Skeletal muscle tissue (tissue), 4 donors: ENCODE data around the gene EXD2. TPM values are rescaled to one million over a fixed set of nuclear protein-coding genes. Genes with fewer than 3 reads are reported as not detected.
A peak's percentile ranks its signal among the peaks of the same experiment; 100 is the strongest.
"Not testable (repeated sequence)": the region's sequence is repeated elsewhere in the genome, so short reads cannot be mapped to it uniquely, and the experiment has no call there.

Source experiments
- H3K27ac ChIP-seq: one replicate; pipeline ENCODE4 v1.7.0; 2013; ENCODE audit warnings: mild to moderate bottlenecking, low read depth, low read length, inconsistent platforms
- H3K27me3 ChIP-seq, 3 donors: one replicate each; pipeline ENCODE4 v1.7.0; 2013; ENCODE audit warnings: low read length in 3 of 3; ENCODE audit not compliant: control insufficient read depth in 3 of 3, insufficient read depth in 3 of 3
- H3K36me3 ChIP-seq, 3 donors: one replicate each; pipeline ENCODE4 v1.7.0; 2013; ENCODE audit warnings: low read length in 3 of 3; ENCODE audit not compliant: control insufficient read depth in 3 of 3, insufficient read depth in 3 of 3
- H3K4me1 ChIP-seq, 3 donors: one replicate each; pipeline ENCODE4 v1.7.0; 2013; ENCODE audit warnings: low read length in 3 of 3, mild to moderate bottlenecking in 3 of 3; ENCODE audit not compliant: control insufficient read depth in 3 of 3, insufficient read depth in 3 of 3
- H3K4me3 ChIP-seq, 3 donors: one replicate each; pipeline ENCODE4 v1.7.0; 2013; ENCODE audit warnings: low read length in 3 of 3
- H3K9ac ChIP-seq, 3 donors: one replicate each; pipeline ENCODE4 v1.7.0; 2013; ENCODE audit warnings: low read length in 3 of 3, mild to moderate bottlenecking in 3 of 3, moderate library complexity in 2 of 3, low read depth in 1 of 3
- H3K9me3 ChIP-seq, 3 donors: one replicate each; pipeline ENCODE4 v1.7.0; 2013; ENCODE audit warnings: low read length in 3 of 3; ENCODE audit not compliant: control insufficient read depth in 3 of 3
- total RNA-seq: library from RNA; depleted of rRNA; stranded (reverse); fragments of >200 nt; gene quantifications from one replicate; pipeline ENCODE4 v1.2.3, GENCODE V29; 2014
- donor health status: Osteomylitis.

EXD2 gene
- total RNA-seq, 1 donor from 2014 or later: 9.9 TPM

GRCh38 chr14:69285661-69286255 lies 94.5 kb downstream of the EXD2 start:
- H3K27me3 ChIP-seq: no peaks in the 10 kb centered on the region
- no peaks in the 10 kb centered on the region for H3K9me3 ChIP-seq
- H3K36me3 ChIP-seq: no peaks in the 10 kb centered on the region
- H3K27ac ChIP-seq: no peak overlapping the region
- no peak overlapping the region for H3K4me3 ChIP-seq
- H3K9ac ChIP-seq: no peak overlapping the region
- H3K4me1 ChIP-seq: peaks cover 14 to 21% (median 15%) of the 10 kb centered on the region in 3 donors

DNA sequence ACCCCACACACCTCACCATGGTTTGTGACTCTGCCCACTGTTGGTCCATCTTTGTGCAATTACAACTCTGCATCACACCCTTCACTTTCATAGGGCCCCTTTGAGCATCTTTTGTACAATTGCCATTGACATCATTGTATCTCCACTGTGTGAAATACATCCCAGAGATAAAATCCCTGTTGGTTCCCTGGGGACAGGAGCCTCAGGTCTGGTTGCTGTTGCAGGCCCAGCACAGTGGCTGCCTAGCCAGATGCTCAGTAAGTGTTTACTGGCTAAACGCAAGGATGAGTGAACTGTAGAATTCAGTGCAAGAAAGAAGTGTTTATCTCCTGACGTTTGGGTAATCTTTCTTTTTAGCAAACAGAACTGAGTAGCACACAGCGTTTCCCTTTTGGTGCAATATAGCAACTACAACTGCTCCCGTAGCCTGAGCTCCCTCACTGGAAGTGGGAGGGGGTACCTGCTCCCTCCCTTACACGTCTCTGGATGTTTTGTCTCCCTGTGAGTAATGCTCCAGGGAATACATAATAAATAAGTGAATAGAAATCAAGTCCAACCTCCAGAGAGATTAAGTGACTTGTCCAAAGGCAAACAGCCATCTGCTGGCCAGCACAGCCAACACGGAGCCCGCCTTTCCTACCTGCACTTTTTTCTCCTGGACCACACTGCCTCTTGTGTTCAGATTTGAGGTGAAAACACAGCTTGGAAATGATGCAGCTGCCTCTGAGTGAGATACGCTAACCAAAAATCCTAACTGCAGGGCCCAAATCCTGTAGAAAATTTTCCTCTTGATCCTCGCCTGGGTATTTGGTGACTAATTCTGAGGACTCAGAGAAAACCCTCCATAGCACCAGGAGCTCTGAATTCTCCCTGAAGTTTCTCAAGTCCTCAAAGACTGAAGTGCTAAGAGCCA lies 96.1 kb downstream of the EXD2 start:
- Histone ChIP-seq H3K27ac (peak overlapping the region; percentile 62), H3K27me3 (peaks cover 0 to 3% (median 2%) of the 10 kb centered on the region in 3 donors), H3K36me3 (no peaks in the 10 kb centered on the region), H3K9me3 (no peaks in the 10 kb centered on the region), H3K4me3 (no peak overlapping the region), H3K9ac (peak overlapping the region in 2 of 3 donors; percentile 2 to 8), H3K4me1 (peaks cover 25 to 32% (median 27%) of the 10 kb centered on the region in 3 donors)

DNA sequence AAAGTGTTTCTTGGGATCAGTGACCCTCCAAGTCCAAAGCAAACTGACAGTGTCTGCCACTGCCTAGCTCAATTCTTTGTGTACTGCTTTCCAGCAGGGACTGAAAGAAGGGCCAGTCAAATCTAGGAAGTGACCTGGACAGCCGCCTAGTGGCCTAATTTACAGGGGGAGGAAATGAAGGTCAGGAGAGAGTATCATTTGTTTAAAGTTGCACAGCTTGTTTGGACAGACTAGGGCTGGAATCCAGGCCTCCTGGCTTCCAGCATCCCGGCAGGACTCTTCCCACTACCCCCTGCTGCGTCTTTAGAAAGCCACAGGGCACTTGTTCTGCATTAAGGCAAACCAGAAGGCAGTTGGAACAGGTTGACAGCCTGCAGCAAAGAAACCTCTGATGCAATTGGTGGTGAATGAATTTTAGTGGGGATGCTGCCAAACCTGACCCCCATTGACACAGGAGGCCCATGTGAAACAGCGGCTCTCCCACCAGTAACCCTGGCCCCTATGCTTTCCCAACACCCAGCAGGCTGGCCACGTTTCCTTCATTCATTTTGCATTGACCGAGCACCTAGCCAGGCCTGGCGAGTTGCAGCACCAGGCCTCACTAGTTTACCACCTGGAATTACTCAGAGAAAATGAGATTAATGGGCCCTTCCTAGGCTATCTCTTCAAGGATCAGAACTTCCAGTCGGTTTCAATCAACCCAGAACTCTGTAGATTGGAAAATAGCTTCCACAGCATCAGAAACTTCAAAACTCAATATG lies 96.9 kb downstream of the EXD2 start:
- Histone ChIP-seq H3K9ac (no peak overlapping the region), H3K27me3 (peaks cover 0 to 3% (median 2%) of the 10 kb centered on the region in 3 donors), H3K27ac (peak overlapping the region; percentile 62), H3K9me3 (no peaks in the 10 kb centered on the region), H3K4me3 (no peak overlapping the region), H3K36me3 (no peaks in the 10 kb centered on the region), H3K4me1 (peaks cover 25 to 35% (median 30%) of the 10 kb centered on the region in 3 donors)

DNA sequence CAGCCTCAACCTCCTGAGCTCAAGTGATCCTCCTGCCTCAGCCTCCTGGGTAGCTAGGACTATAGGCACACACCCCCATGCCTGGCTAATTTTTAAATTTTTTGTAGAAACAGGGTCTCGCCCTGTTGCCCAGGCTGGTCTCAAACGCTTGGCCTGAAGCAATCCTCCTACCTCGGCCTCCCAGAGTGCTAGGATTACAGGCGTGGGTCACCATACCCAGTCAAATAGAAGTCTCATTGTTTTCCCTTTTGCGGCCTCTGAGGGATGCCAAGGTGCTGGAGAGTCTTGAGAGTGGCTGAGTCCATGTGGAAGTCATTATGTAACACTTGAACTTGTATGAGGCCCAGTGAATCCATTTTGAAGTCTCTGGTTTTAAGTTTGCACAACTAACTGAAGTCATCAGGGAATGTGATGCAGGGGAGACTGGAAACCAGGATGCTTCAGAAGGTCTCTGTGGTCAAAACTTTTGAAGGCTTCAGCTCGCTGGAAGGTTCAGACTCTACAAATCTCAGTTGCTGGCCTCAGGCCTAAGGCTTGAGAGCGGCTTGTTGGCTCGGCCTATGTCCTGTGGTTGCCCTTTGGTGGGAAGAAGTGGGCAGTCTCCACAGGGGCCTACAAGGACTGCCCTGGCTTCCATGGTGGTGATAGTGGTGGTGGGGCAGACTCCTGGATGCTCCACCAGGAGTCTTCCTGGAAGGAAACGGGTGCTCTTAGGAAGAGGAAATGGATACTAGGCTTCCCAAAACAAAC lies 97.8 kb downstream of the EXD2 start:
- Histone ChIP-seq H3K4me3 (no peak overlapping the region), H3K27ac (peak overlapping the region; percentile 62), H3K27me3 (peaks cover 0 to 3% (median 2%) of the 10 kb centered on the region in 3 donors), H3K9ac (no peak overlapping the region), H3K4me1 (peaks cover 25 to 35% (median 30%) of the 10 kb centered on the region in 3 donors), H3K9me3 (no peaks in the 10 kb centered on the region), H3K36me3 (no peaks in the 10 kb centered on the region)

DNA sequence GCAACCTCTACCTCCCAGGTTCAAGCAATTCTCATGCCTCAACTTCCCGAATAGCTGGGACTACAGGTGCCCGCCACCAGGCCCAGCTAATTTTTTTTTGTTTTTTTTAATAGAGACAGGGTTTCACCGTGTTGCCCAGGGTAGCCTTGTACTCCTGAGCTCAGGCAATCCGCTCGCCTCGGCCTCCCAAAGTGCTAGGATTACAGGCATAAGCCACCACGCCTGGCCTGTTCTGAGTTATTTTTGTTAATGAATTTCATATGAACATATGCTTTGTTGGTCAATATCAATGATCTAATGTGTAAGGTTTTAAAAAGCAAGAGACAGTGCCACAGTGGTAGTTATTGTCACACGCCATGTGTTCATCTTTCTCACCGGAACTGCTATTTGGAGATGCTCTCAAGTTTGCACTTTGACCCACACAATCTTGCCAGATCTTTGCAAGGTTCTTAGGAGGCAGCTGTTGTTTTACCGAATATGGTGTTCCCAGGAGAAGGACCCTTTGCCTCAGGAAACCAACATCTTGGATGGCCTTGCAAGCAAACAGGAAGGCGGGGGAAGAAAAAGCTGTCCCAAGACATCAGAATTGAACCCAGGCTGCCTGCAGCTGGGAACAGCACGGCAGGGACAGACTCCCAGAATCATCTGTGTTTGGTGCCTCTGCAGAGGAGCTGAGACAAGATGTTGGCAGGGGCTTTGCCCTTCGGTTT lies 98.7 kb downstream of the EXD2 start:
- H3K4me3 ChIP-seq: no peak overlapping the region
- H3K9ac ChIP-seq: no peak overlapping the region
- peaks cover 25 to 35% (median 30%) of the 10 kb centered on the region in 3 donors for H3K4me1 ChIP-seq
- H3K9me3 ChIP-seq: no peaks in the 10 kb centered on the region
- no peaks in the 10 kb centered on the region for H3K36me3 ChIP-seq
- H3K27ac ChIP-seq: peak overlapping the region; percentile 62
- peaks cover 0 to 3% (median 2%) of the 10 kb centered on the region in 3 donors for H3K27me3 ChIP-seq

DNA sequence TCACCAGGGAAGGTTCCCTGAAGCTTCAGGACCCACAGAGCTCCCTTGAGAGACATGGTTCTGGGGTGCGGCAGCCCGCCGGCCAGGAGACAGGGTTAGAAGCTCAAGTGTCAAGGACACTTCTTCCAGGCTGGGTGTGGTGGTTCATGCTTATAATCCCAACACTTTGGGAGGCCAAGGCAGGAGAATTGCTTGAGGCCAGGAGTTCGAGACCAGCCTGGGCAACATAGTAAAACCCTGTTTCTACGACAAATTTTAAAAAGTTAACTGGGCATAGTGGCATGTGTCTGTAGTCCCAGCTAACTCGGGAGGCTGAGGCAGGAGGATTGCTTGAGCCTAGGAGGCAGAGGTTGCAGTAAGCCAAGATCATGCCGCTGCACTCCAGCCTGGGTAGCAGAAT lies 99.6 kb downstream of the EXD2 start:
- not testable (repeated sequence) for H3K9me3 ChIP-seq, H3K27me3 ChIP-seq, H3K4me3 ChIP-seq, H3K9ac ChIP-seq, H3K36me3 ChIP-seq
- Histone ChIP-seq H3K4me1 (peaks cover 25 to 35% (median 30%) of the 10 kb centered on the region in 3 donors), H3K27ac (peak overlapping the region; percentile 56)

DNA sequence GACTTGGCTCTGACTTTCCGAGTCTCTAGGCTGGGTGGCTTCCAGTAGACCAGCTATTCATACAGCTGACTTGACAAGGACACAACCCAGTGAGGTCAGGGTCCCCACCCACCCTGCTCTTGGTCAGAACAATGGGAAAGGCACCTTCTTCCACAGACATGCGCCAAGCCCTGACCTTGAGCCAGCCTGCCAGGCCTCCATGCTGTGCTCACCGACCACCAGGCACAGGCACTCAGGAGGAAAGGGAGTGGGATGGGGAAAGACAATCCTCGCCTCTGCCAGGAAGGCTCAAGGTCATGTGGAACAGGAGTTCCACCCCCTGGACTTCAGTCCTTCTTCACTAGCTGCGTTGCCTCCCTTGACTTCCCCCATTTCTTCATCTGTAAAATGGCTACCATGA lies 100.1 kb downstream of the EXD2 start:
- peaks cover 0 to 3% (median 2%) of the 10 kb centered on the region in 3 donors for H3K27me3 ChIP-seq
- no peaks in the 10 kb centered on the region for H3K9me3 ChIP-seq
- H3K4me1 ChIP-seq: peaks cover 25 to 35% (median 30%) of the 10 kb centered on the region in 3 donors
- no peak overlapping the region for H3K4me3 ChIP-seq
- H3K9ac ChIP-seq: peak overlapping the region in 1 of 3 donors; percentile 1
- no peaks in the 10 kb centered on the region for H3K36me3 ChIP-seq
- no peak overlapping the region for H3K27ac ChIP-seq

DNA sequence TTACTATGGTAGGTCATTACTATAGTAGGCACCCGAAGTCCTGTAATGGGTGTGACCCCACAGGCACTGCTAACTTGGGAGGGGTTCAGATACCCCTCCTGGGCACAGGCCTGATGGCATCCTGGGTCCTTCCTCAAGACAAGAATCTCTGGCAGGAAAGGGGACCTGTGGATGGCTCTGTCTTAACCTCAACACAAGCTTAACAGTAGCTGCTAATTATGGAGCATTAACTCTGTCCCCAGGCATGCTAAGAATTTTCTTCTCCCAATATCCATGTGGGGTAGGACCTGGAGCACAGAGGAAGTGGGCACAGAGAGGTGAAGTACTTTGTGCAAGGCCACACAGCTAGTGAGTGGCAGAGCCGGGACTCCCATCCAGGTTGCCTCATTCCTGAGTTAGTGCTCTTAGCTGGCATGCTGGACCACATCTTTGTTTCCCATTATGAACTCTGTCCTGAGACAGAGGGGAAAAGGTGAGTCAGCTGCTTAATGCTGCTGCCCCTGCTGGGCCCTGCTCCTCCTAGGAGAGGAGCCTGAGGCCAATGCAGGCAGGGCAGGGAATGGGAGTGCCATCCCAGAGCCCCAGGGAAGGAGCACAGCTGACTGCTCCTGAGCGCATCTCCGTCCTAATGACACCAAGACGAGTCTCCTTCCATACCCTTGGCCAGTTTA lies 100.7 kb downstream of the EXD2 start:
- Histone ChIP-seq H3K4me3 (no peak overlapping the region), H3K4me1 (peaks cover 25 to 32% (median 30%) of the 10 kb centered on the region in 3 donors), H3K27me3 (peaks cover 0 to 3% (median 2%) of the 10 kb centered on the region in 3 donors), H3K27ac (no peak overlapping the region), H3K9ac (peak overlapping the region in 1 of 3 donors; percentile 55), H3K9me3 (no peaks in the 10 kb centered on the region), H3K36me3 (no peaks in the 10 kb centered on the region)
